ENCODE results near the gene NTN1. TPM values are rescaled to one million over a fixed set of nuclear protein-coding genes. Genes with fewer than 3 reads are reported as not detected.
A peak's percentile ranks its signal among the peaks of the same experiment; 100 is the strongest.

The NTN1 gene
- total RNA-seq, 3 donors from 2014 or later (not counting 1 experiment from before 2014, with no cell fraction given): 0.12 to 0.15 (median 0.14) TPM

DNA sequence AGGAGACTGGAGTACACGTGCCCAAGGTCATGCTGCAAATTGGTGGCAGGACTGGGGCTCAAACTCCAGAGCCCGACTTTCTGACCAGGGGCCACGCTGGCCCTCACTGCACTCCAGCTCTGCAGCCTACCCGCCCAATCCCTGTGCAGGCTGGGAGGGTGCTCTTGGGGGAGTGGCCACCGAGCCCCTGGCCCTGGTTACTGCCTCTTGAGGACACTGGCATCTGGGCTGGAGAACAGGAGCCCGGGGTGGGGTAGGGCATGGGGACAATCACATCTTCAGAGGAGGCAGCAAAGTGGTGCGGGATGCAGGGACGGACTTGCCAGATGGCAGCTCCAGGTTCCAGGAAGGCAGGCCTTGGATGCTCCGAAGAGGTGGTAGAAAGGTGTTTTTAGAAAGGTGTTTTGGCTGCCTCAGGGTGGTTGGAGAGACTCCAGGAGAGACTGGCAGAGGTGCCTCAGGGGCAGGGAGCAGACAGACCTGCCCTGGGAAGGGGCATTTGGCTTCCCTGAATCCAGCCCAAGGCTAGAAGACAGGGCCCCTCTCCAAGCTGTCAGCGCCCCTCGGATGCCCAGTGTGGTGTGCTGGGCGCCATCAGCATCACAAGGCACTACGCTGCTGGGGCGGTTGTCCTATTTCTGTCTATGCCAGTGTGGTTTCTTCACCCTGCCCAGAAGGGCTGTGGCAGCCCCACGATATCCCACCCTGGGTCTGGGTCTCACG is 220.6 kb downstream of the NTN1 start:
- Mint-ChIP-seq H3K27me3 (ENCODE audit: low read depth in 2 of 2) (no peaks in the 10 kb centered on the region), H3K9me3 (no peaks in the 10 kb centered on the region), H3K4me3 (peak overlapping the region; percentile 73), H3K4me1 (peaks cover 17 to 26% of the 10 kb centered on the region in 2 donors), H3K27ac (peak overlapping the region; percentile 23 to 85), H3K36me3 (no peaks in the 10 kb centered on the region)
- no peaks in the 10 kb centered on the region for H3K36me3 ChIP-seq (ENCODE audit: control insufficient read depth, insufficient read depth, low read length)
- TF ChIP-seq, protein P1, sequence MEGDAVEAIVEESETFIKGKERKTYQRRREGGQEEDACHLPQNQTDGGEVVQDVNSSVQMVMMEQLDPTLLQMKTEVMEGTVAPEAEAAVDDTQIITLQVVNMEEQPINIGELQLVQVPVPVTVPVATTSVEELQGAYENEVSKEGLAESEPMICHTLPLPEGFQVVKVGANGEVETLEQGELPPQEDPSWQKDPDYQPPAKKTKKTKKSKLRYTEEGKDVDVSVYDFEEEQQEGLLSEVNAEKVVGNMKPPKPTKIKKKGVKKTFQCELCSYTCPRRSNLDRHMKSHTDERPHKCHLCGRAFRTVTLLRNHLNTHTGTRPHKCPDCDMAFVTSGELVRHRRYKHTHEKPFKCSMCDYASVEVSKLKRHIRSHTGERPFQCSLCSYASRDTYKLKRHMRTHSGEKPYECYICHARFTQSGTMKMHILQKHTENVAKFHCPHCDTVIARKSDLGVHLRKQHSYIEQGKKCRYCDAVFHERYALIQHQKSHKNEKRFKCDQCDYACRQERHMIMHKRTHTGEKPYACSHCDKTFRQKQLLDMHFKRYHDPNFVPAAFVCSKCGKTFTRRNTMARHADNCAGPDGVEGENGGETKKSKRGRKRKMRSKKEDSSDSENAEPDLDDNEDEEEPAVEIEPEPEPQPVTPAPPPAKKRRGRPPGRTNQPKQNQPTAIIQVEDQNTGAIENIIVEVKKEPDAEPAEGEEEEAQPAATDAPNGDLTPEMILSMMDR (IDR thresholded peaks at IDR 0.05): no peak
- peak in 1 of 2 donors; percentile 10 for DNase-seq
- intact Hi-C loops (cut with micrococcal nuclease): no loop called here
- H3K27me3 ChIP-seq (ENCODE audit: control insufficient read depth, insufficient read depth, low read length): no peaks in the 10 kb centered on the region
- WGBS (ENCODE audit: insufficient coverage): 73% methylated on average over 16 of the region's 16 CpGs
- no peak for ATAC-seq
- peaks cover 25% of the 10 kb centered on the region for H3K4me1 ChIP-seq (ENCODE audit: control insufficient read depth, insufficient read depth, low read length)
- no peak overlapping the region for H3K4me3 ChIP-seq (ENCODE audit: low read length)
- H3K9me3 ChIP-seq (ENCODE audit: control insufficient read depth, insufficient read depth, low read length): no peaks in the 10 kb centered on the region
- H3K27ac ChIP-seq (ENCODE audit: low read length): no peak overlapping the region

DNA sequence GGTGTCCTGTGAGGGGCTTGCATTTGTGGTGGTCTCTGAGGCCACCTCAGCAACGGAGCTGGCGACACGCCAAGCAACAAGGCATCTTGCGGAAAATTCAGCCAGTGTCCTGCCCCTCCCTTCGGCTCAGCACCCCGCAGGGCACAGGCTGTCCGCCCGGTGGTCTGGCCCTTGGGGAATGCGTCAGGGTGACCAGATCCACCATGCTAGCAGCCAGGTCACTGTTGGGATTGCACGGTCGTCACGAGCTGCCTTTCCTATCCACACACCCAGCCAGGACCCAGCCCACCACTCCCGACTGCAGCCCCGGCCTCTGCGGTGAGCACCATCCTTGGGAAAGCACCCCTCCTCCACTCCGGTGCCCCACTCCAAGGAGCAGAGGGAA is 221.2 kb downstream of the NTN1 start:
- no peak overlapping the region for H3K27ac ChIP-seq (ENCODE audit: low read length)
- Mint-ChIP-seq H3K27me3 (ENCODE audit: low read depth in 2 of 2) (no peaks in the 10 kb centered on the region), H3K27ac (peak overlapping the region; percentile 53 to 85)

DNA sequence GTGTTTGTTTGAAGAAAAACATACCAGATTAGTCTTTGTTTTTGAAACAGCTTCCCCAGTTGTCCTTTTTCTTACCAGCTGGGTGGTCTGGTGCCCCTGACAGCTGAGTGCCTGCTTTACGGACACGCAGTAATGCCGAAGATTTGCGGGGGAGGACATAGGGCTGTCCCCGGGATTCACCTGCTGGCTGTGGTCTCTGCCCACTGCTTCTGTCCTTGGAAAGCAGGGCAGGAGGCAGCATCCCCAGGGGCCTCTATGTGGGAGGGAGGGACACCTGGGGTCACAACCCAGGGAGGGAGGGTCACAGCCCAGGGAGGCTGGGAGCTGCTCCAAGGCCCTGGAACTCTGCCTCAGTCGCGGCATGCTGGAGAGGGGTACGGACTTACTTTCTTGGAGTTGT is 221.7 kb downstream of the NTN1 start:
- peak overlapping the region; percentile 53 to 85 for H3K27ac Mint-ChIP-seq
- 93% methylated on average over 8 of the region's 8 CpGs for WGBS (ENCODE audit: insufficient coverage)

More for the DNA sequence above, 221.2 kb downstream of the NTN1 start:
- Histone ChIP-seq H3K36me3 (ENCODE audit: control insufficient read depth, insufficient read depth, low read length) (no peaks in the 10 kb centered on the region), H3K4me3 (ENCODE audit: low read length) (no peak overlapping the region), H3K4me1 (ENCODE audit: control insufficient read depth, insufficient read depth, low read length) (peaks cover 25% of the 10 kb centered on the region), H3K27me3 (ENCODE audit: control insufficient read depth, insufficient read depth, low read length) (no peaks in the 10 kb centered on the region), H3K9me3 (ENCODE audit: control insufficient read depth, insufficient read depth, low read length) (no peaks in the 10 kb centered on the region)
- no peaks in the 10 kb centered on the region for H3K9me3 Mint-ChIP-seq
- 68% methylated on average over 13 of the region's 16 CpGs for WGBS (ENCODE audit: insufficient coverage)
- no peak overlapping the region for H3K4me3 Mint-ChIP-seq
- intact Hi-C loops (cut with micrococcal nuclease): no loop called here
- ATAC-seq (no peak), DNase-seq (no peak)
- peaks cover 17 to 26% of the 10 kb centered on the region in 2 donors for H3K4me1 Mint-ChIP-seq
- H3K36me3 Mint-ChIP-seq: no peaks in the 10 kb centered on the region
- TF ChIP-seq, protein P1 (IDR thresholded peaks at IDR 0.05): no peak

More for the DNA sequence above, 221.7 kb downstream of the NTN1 start:
- TF ChIP-seq, protein P1 (IDR thresholded peaks at IDR 0.05): no peak
- Mint-ChIP-seq H3K36me3 (no peaks in the 10 kb centered on the region), H3K4me3 (no peak overlapping the region), H3K9me3 (no peaks in the 10 kb centered on the region), H3K4me1 (peaks cover 17 to 26% of the 10 kb centered on the region in 2 donors), H3K27me3 (ENCODE audit: low read depth in 2 of 2) (no peaks in the 10 kb centered on the region)
- Histone ChIP-seq H3K4me1 (ENCODE audit: control insufficient read depth, insufficient read depth, low read length) (peaks cover 25% of the 10 kb centered on the region), H3K9me3 (ENCODE audit: control insufficient read depth, insufficient read depth, low read length) (no peaks in the 10 kb centered on the region), H3K36me3 (ENCODE audit: control insufficient read depth, insufficient read depth, low read length) (no peaks in the 10 kb centered on the region), H3K4me3 (ENCODE audit: low read length) (no peak overlapping the region), H3K27me3 (ENCODE audit: control insufficient read depth, insufficient read depth, low read length) (no peaks in the 10 kb centered on the region), H3K27ac (ENCODE audit: low read length) (no peak overlapping the region)
- intact Hi-C loops (cut with micrococcal nuclease): no loop called here
- DNase-seq (no peak), ATAC-seq (no peak)

All from natural killer cell (primary cell).